Naive thymus-derived CD8-positive, alpha-beta T cell (primary cell): ENCODE data around the gene COA5. TPM values are rescaled to one million over a fixed set of nuclear protein-coding genes. Genes with fewer than 3 reads are reported as not detected.
A peak's percentile ranks its signal among the peaks of the same experiment; 100 is the strongest.

ENCODE experiments used
- ATAC-seq, 2 donors: fragments of 150-1000 bp; cut with Tn5 transposase in 1 of 2; sonication (Bioruptor Pico), chemical (Tn5 transposase) in 1 of 2; 1 replicate in 1 of 2; 2 replicates in 1 of 2; pipeline ENCODE4 v1.10.0; 2021; ENCODE audit warnings: mild to moderate bottlenecking in 2 of 2, moderate library complexity in 2 of 2
- POLR2A ChIA-PET: fragments of 350-600 bp; sonication (Branson Sonifier 250); formaldehyde crosslinking; loops from one replicate; lab custom pipeline; 2021; ENCODE audit warnings: antibody characterized with exemption; lab: Charles Lee
- DNase-seq, 10 donors: peaks; one replicate each; pipeline versions ENCODE4 v3.0.0 to v3.0.0-alpha.2; 2020 to 2022
- H3K27ac Mint-ChIP-seq, 10 donors: one replicate each; pipeline ENCODE4 v1.8.0; 2020 to 2022; ENCODE audit warnings: mild to moderate bottlenecking in 10 of 10, mixed read lengths in 10 of 10, moderate library complexity in 4 of 10, inconsistent platforms in 1 of 10
- H3K27me3 Mint-ChIP-seq, 5 donors: one replicate each; pipeline ENCODE4 v1.8.0; 2021 to 2022; ENCODE audit warnings: mixed read lengths in 5 of 5
- H3K36me3 Mint-ChIP-seq, 3 donors: one replicate each; pipeline ENCODE4 v1.8.0; 2020 to 2022; ENCODE audit warnings: mixed read lengths in 3 of 3, mild to moderate bottlenecking in 2 of 3, inconsistent platforms in 1 of 3
- H3K4me1 Mint-ChIP-seq, 4 donors: one replicate each; pipeline ENCODE4 v1.8.0; 2021 to 2022; ENCODE audit warnings: mixed read lengths in 4 of 4
- H3K4me3 Mint-ChIP-seq, 10 donors: one replicate each; pipeline ENCODE4 v1.8.0; 2020 to 2022; ENCODE audit warnings: mild to moderate bottlenecking in 10 of 10, mixed read lengths in 10 of 10, moderate library complexity in 6 of 10, inconsistent platforms in 1 of 10
- H3K9me3 Mint-ChIP-seq, 9 donors: one replicate each; pipeline ENCODE4 v1.8.0; 2020 to 2022; ENCODE audit warnings: mixed read lengths in 9 of 9, mild to moderate bottlenecking in 3 of 9, inconsistent platforms in 1 of 9, moderate library complexity in 1 of 9
- polyA plus RNA-seq, 3 donors: library from polyadenylated mRNA; unstranded; fragments of 300-500 nt; fragmentation: Illumina TruSeq; gene quantifications; one replicate each; pipeline ENCODE4 v1.2.3, GENCODE V29; 2021
- total RNA-seq, 8 experiments: library from RNA in 2 of 8; stranded (reverse) in 2 of 8; gene quantifications; one replicate each; pipeline ENCODE4 v1.2.3 and lab custom pipeline; 2021 to 2026

Gene COA5
- total and polyA plus RNA-seq, 5 experiments from 2014 or later: 29.8 to 48.6 (median 43.8) TPM

DNA sequence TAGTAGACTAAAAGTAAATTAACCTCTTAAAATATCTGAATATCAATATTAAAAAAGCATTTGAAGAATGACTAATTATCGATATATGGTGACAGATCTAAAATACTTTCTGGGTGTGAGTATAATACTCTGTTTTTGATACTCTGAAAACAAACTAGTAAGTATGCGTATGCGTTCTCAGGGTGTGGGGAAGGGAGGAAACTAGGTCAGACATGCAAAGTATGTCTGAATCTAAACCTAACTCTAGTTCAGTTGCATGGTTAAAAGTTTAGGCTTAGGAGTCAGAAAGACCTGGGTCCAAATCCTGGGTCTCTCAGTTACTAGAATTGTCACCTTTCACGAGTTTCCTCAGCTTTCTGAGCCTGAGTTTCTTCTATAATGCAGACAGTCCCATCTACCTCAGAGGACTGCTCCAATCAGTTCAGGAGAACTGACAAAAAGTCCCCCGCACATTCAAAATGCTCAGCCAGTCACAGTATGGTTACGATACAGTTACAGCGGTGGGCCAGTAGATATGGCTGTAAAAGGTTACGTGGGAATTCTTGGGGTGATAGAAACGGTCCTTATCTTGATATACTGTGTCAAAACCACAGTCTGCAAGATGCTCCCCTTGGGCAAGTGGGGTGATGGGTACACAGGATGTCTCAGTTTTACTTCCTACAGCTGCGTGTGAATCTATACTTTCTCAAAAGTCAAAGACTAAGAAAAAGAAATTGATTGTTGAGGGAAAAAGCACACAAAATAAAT lies 29.3 kb upstream of the COA5 start:
- POLR2A ChIA-PET: interaction anchor here (1.0 kb wide), 1 partner anchor 133 kb away, joined by 4 read pairs; no protein-coding TSS in a partner anchor
- Mint-ChIP-seq H3K27me3 (no peaks in the 10 kb centered on the region), H3K9me3 (no peaks in the 10 kb centered on the region), H3K36me3 (peaks cover 20 to 86% (median 29%) of the 10 kb centered on the region in 3 donors), H3K27ac (peak overlapping the region; percentile 80 to 97 (median 90)), H3K4me1 (peaks cover 14 to 58% (median 45%) of the 10 kb centered on the region in 4 donors), H3K4me3 (peak overlapping the region; percentile 26 to 82 (median 64))
- DNase-seq (peak in 8 of 10 donors; percentile 19 to 61 (median 35)), ATAC-seq (peak; percentile 77 to 87)

DNA sequence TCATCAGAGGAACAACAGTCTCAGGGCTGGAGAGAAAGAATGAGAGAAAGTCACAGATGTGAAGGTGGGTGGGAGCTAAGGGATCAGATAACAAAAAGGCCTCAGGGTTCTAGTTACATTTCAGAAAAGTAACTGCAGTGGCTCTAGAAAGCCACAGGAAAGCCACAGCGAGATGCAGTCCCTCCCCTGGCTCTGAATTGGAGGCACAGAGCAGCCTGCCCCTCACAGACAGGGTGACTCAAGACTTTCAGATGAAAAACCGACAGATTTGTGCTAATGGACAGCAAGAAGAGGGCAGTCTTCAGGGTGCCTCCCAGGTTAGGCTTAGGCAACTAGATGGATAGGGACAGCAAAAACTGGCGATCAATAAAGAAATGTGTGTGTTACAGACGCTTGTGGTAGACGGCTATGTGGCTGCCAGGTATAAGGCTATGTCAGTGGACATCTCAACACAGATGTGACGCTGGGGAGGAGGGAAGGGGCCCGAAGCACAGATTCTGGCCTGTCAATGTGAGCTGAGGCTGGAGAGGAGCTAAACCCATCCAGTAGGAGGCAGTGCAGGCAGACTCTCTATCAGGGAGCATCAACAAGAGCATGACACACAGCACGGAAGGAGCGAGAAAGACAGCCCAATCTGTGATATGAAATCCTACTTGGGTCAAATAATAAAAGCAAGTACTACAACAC lies 26.2 kb upstream of the COA5 start:
- Mint-ChIP-seq H3K4me3 (peak overlapping the region in 9 of 10 donors; percentile 11 to 80 (median 60)), H3K4me1 (peaks cover 17 to 51% (median 43%) of the 10 kb centered on the region in 4 donors), H3K36me3 (peaks cover 19 to 84% (median 27%) of the 10 kb centered on the region in 3 donors), H3K27me3 (no peaks in the 10 kb centered on the region), H3K27ac (peak overlapping the region; percentile 78 to 98 (median 92)), H3K9me3 (no peaks in the 10 kb centered on the region)
- peak; percentile 35 to 61 for ATAC-seq
- peak in 6 of 10 donors; percentile 22 to 50 (median 43) for DNase-seq
- POLR2A ChIA-PET: no interaction called here

DNA sequence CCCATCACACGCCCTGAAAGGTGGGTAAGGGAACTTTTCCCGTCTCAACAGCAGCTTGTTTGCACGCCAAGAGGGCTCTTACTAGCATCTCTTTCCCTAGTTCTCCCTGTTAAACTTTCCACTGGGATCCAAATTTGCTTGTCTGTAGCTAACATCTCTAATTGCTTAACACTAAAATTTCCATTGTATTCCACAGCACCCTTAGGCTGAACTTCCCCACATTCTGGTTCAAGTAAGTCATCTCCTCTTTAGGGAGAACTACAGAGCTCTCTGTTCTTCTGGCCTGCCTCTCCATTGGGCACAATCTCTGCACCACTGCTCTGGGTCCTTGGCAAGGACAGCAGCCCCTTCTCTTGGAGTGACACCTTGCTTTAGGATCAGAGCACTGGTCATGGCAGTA lies 24.0 kb upstream of the COA5 start:
- POLR2A ChIA-PET: interaction anchor here (1.4 kb wide), 2 partner anchors 11 to 16 kb away, joined by 3 read pairs; no protein-coding TSS in a partner anchor
- Mint-ChIP-seq H3K4me1 (peaks cover 19 to 43% (median 33%) of the 10 kb centered on the region in 4 donors), H3K9me3 (no peaks in the 10 kb centered on the region), H3K36me3 (peaks cover 19 to 87% (median 26%) of the 10 kb centered on the region in 3 donors), H3K27me3 (no peaks in the 10 kb centered on the region), H3K4me3 (no peak overlapping the region), H3K27ac (peak overlapping the region in 8 of 10 donors; percentile 12 to 92 (median 64))
- no peak for ATAC-seq
- DNase-seq: no peak

DNA sequence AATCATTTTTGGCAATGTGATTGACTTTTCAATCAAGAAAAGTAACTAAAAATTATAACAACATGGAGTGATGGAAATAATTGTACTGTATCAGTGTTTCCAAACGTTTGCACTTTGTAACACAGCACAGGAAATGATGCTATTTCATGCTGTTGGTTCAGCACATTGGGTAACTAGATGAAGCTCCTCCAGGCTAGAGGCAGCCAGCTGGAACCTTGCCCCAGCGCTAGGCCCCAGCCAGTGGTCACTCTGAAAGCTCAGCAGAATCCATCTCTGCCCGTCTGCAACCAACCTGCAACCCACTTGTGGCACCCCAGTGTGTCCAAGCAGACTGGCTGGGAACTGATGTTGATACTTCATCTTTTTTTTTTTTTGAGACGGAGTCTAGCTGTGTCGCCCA lies 15.3 kb upstream of the COA5 start:
- Mint-ChIP-seq H3K9me3 (no peaks in the 10 kb centered on the region), H3K27me3 (no peaks in the 10 kb centered on the region), H3K27ac (peak overlapping the region in 6 of 10 donors; percentile 15 to 80 (median 60)), H3K36me3 (peaks cover 7 to 92% (median 21%) of the 10 kb centered on the region in 3 donors), H3K4me1 (peaks cover 16 to 28% (median 21%) of the 10 kb centered on the region in 4 donors), H3K4me3 (no peak overlapping the region)
- POLR2A ChIA-PET: interaction anchor here (0.8 to 1.3 kb wide), 2 partner anchors 10 to 101 kb away, joined by 4 to 7 read pairs; no protein-coding TSS in a partner anchor
- DNase-seq (no peak), ATAC-seq (no peak)

DNA sequence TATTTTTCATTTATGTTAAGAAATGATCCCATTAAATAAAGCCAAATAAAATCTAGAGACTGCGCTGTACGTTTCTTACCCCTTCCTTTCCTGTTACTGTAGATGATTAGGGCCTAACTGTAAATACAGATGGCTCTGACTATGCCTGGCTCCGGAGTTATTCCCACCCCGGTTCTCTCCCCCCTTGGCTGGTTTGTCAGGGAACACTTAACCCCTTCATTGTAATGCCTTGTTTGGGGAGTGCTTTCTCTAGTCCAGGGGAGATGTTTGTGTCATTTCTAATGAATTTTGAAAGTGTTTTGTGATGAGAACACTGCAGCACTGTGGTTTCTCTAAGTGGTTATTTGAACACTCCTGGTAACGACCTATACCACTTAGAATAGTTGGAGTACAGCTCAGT lies 8.8 kb upstream of the COA5 start:
- Mint-ChIP-seq H3K9me3 (peaks cover 0 to 3% (median 0%) of the 10 kb centered on the region in 9 donors), H3K4me1 (peaks cover 32 to 56% (median 40%) of the 10 kb centered on the region in 4 donors), H3K27ac (peak overlapping the region in 9 of 10 donors; percentile 42 to 89 (median 68)), H3K4me3 (peak overlapping the region in 1 of 10 donors; percentile 83), H3K36me3 (peaks cover 12 to 79% (median 16%) of the 10 kb centered on the region in 3 donors), H3K27me3 (peaks cover 0 to 6% (median 0%) of the 10 kb centered on the region in 5 donors)
- ATAC-seq (peak in 1 of 2 donors; percentile 16), DNase-seq (no peak)
- POLR2A ChIA-PET: interaction anchor here (1.8 kb wide), 1 partner anchor 8 kb away, joined by 7 read pairs; no protein-coding TSS in a partner anchor

DNA sequence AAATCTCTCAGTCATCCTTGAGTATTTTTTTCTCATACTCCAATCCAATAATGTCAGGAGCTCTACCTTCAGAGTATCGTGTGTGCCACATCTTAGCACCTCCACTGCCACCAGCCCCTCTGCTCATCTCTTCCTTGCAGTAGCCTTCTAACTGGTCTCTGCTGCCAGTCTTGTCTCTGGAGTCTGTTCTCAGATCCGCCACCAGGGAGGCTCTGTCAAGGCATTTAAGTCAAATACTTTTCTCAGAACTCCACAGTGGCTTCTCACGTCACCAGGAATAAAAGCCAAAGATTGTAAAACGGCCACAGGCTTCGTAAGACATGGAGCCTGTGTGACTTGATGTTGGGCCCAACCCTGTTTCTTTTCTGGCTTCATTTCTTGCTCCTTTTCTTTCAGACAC lies 7.2 kb upstream of the COA5 start:
- Mint-ChIP-seq H3K27me3 (peaks cover 0 to 6% (median 0%) of the 10 kb centered on the region in 5 donors), H3K27ac (peak overlapping the region; percentile 63 to 96 (median 82)), H3K36me3 (peaks cover 12 to 79% (median 19%) of the 10 kb centered on the region in 3 donors), H3K9me3 (peaks cover 0 to 3% (median 0%) of the 10 kb centered on the region in 9 donors), H3K4me3 (peak overlapping the region in 2 of 10 donors; percentile 36 to 83), H3K4me1 (peaks cover 36 to 61% (median 51%) of the 10 kb centered on the region in 4 donors)
- POLR2A ChIA-PET: no interaction called here
- ATAC-seq (peak in 1 of 2 donors; percentile 29), DNase-seq (peak in 1 of 10 donors; percentile 32)

DNA sequence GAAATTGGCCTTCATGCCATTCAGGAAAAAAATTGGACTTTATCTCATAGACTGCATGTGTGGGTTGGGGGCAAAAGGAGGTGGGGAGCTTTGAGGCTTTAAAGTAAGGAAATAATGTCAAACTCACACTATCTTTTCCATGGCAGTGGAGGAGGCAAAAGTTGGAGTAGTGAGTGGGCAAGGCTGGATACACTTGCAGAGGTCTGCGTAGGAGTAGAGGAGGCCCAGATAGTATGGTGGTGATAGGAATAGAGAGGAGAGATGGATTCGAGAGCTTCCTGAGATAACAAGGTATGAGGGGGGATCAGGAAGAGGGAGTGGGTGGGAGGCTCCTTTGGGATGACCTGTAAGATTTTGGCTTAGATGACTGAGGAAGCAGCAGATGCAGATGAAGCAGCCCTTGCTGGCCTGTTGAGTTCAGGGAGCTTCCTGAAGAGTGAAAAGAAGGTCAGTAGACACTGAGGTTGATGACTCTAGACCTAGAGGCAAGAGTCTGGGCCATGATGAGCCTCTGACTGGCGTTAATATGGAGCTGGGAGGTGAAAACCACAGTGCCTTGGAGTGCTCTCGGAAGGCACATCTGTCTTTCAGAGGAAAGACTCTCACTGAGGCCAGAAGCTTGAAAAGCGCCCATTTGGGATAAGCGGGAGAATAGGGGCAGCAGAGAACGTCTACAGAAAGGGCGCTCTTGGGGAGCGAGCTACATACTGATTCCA lies 5.9 kb upstream of the COA5 start:
- no peak for ATAC-seq
- no peak for DNase-seq
- Mint-ChIP-seq H3K4me3 (peak overlapping the region in 3 of 10 donors; percentile 1 to 70 (median 5)), H3K27me3 (peaks cover 0 to 6% (median 0%) of the 10 kb centered on the region in 5 donors), H3K36me3 (peaks cover 12 to 68% (median 15%) of the 10 kb centered on the region in 3 donors), H3K27ac (peak overlapping the region; percentile 50 to 96 (median 81)), H3K9me3 (peaks cover 0 to 3% (median 0%) of the 10 kb centered on the region in 9 donors), H3K4me1 (peaks cover 40 to 69% (median 59%) of the 10 kb centered on the region in 4 donors)
- POLR2A ChIA-PET: interaction anchor here (0.6 to 1.0 kb wide), 2 partner anchors 21 to 734 kb away, joined by 3 to 4 read pairs; no protein-coding TSS in a partner anchor

DNA sequence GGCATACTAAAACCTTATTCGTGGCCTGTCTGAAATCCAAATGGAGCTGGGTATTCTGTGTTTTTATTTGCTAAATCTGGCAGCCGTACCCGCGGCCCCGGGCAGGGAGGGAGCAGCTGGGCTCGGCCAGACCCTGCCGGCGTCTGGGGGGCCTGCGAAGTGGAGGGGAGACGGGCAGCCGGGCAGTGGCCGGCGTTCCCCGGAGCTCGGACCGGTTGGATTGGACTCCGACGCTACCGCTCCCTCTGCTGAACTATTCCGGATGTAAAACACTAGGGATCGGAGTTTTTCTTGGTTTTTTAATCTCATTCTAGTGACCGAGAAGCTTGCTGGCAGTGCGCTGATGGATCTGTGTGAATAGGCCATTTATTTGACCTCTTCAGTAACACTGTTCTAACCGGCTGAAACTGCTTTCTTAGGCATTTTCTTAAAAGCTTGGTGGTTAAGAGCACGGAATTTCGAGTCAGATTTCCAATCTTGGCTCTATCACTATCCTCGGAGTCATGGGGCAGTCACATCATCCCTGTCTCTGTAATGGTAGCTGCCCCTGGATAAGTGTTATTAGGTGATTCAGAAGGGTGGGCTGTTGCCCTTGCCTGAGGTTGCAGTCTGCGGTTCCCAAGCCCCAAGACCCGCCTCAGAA lies 771 bp upstream of the COA5 start:
- peaks cover 45 to 80% (median 72%) of the 10 kb centered on the region in 4 donors for H3K4me1 Mint-ChIP-seq
- peak overlapping the region; percentile 87 to 97 (median 92) for H3K4me3 Mint-ChIP-seq
- H3K9me3 Mint-ChIP-seq: no peaks in the 10 kb centered on the region
- no peaks in the 10 kb centered on the region for H3K27me3 Mint-ChIP-seq
- ATAC-seq: peak; percentile 8 to 15
- no peak for DNase-seq
- H3K36me3 Mint-ChIP-seq: peaks cover 0 to 43% (median 3%) of the 10 kb centered on the region in 3 donors
- peak overlapping the region; percentile 90 to 97 (median 94) for H3K27ac Mint-ChIP-seq
- POLR2A ChIA-PET: interaction anchor here (0.7 to 1.8 kb wide), 12 partner anchors 9 to 728 kb away, joined by 3 to 7 read pairs (median 4); partner anchors contain the start of genes EIF5B, MGAT4A and TXNDC9

DNA sequence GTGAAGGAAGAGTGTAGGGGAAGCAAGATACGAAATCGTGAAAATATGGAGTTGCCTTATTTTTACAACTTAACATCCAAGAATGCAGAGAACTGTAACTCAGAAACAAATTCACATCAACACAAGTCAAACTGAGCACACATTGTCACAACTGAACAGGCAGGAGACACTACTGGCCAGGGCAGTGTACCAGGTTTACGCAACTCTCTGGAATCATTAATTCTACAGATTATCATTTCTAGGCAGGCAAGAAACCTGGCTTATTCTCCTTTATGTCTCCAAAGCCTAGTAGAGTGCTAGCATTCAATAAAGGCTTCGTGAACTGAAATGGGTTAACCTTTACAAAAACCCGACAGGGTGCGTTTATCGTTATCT lies 584 bp downstream of the COA5 start:
- peak overlapping the region; percentile 87 to 97 (median 92) for H3K4me3 Mint-ChIP-seq
- H3K9me3 Mint-ChIP-seq: no peaks in the 10 kb centered on the region
- ATAC-seq (peak in 1 of 2 donors; percentile 6), DNase-seq (no peak)
- H3K27ac Mint-ChIP-seq: peak overlapping the region; percentile 90 to 97 (median 94)
- H3K27me3 Mint-ChIP-seq: no peaks in the 10 kb centered on the region
- peaks cover 0 to 46% (median 3%) of the 10 kb centered on the region in 3 donors for H3K36me3 Mint-ChIP-seq
- POLR2A ChIA-PET: interaction anchor here (1.8 to 2.1 kb wide), 2 partner anchors 124 to 143 kb away, joined by 5 to 7 read pairs; partner anchors contain the start of gene MGAT4A
- peaks cover 36 to 73% (median 67%) of the 10 kb centered on the region in 4 donors for H3K4me1 Mint-ChIP-seq

DNA sequence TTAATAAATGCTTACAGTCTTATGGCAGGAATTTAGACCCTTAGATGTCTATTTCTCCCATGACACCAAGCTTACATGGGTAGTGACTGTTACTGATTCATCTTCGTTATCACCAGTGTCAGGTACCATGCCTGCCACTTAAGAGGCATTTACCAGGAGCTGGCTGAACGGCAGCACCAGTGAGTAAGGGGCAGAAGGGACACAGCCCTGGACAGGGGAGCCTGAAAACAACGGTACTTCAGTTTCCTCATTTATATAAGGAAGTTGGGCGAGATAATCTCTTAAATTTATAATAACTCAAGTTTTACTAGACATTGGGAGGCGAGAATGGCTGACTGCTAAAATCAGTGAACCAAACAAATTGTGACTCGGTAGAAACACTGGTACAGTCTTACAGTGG lies 1.2 kb downstream of the COA5 start:
- POLR2A ChIA-PET: interaction anchor here (0.8 to 2.1 kb wide), 3 partner anchors 14 to 164 kb away, joined by 3 to 5 read pairs (median 3); partner anchors contain the start of gene MGAT4A
- Mint-ChIP-seq H3K27me3 (no peaks in the 10 kb centered on the region), H3K9me3 (no peaks in the 10 kb centered on the region), H3K4me3 (peak overlapping the region; percentile 87 to 97 (median 92)), H3K36me3 (peaks cover 0 to 46% (median 3%) of the 10 kb centered on the region in 3 donors), H3K4me1 (peaks cover 36 to 72% (median 67%) of the 10 kb centered on the region in 4 donors), H3K27ac (peak overlapping the region; percentile 90 to 97 (median 94))
- no peak for DNase-seq
- no peak for ATAC-seq

DNA sequence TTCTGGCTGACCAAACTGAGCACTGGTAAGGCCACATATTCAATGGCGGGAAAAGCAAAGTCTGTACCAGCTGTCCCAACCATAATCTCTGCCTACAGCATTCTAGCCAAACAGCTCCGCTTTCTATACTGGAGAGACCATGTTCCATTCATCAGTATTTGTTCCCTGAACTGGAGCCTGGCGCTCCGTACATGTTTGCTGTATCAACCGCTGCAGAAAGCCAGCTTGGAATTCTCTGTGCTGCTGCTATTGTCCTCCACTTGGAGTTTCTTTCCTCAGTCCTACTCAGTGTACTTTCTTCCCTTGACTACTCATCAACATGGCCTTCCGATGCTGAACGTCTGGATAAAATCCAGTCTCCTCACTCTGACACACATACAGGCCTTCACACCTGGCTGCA lies 1.9 kb downstream of the COA5 start:
- peak overlapping the region in 9 of 10 donors; percentile 87 to 97 (median 92) for H3K4me3 Mint-ChIP-seq
- ATAC-seq: no peak
- peaks cover 36 to 67% (median 65%) of the 10 kb centered on the region in 4 donors for H3K4me1 Mint-ChIP-seq
- H3K27ac Mint-ChIP-seq: peak overlapping the region; percentile 83 to 97 (median 93)
- H3K36me3 Mint-ChIP-seq: peaks cover 0 to 44% (median 3%) of the 10 kb centered on the region in 3 donors
- DNase-seq: no peak
- POLR2A ChIA-PET: interaction anchor here (0.8 to 2.1 kb wide), 4 partner anchors 10 to 164 kb away, joined by 3 to 5 read pairs (median 3); partner anchors contain the start of gene MGAT4A
- H3K9me3 Mint-ChIP-seq: no peaks in the 10 kb centered on the region
- H3K27me3 Mint-ChIP-seq: no peaks in the 10 kb centered on the region
